ENCODE results near the gene GPR157.
A peak's percentile ranks its signal among the peaks of the same experiment; 100 is the strongest.
"Not testable (repeated sequence)": the region's sequence is repeated elsewhere in the genome, so short reads cannot be mapped to it uniquely, and the experiment has no call there.

GPR157 gene

DNA sequence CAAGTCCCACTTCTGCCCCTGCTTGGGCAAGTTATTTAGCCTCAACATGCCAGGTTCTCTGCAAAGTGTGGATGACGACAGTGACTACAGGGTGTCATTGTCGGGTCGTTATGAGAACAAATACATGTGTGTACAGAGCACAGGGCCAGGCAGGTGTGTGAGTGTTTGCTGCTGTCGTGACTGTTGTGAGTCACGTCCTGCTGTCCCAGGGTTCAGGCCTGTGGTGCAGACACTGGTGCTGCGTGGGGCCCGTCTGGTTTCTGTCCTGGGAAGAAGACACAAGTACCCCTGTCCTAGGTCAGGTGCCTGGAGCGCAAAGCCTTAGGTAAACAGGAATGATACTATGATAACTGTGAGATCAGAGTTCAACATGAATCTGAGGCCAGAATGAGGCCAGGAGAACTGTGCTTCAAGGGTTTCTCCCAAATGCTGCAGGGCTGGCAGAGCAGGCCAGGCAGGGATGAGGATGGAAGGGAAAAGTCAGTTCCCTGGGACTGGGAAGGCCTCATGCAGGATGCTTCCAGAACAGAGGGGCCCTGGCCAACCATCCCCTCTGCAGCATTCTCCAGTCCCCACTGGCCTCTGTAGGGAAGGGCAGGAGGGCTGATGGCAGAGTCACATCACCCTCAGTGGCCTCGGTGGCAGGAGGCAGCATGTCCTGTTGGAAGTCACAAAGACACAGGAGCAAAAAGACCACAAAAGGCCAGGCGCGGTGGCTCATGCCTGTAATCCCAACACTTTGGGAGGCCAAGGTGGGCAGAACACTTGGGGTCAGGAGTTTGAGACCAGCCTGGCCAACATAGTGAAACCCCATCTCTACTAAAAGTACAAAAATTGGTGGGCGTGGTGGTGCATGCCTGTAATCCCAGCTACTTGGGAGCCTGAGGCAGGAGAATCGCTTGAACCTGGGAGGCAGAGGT lies 15.7 kb downstream of the GPR157 start:
- DNase-seq = peak; percentile 86

DNA sequence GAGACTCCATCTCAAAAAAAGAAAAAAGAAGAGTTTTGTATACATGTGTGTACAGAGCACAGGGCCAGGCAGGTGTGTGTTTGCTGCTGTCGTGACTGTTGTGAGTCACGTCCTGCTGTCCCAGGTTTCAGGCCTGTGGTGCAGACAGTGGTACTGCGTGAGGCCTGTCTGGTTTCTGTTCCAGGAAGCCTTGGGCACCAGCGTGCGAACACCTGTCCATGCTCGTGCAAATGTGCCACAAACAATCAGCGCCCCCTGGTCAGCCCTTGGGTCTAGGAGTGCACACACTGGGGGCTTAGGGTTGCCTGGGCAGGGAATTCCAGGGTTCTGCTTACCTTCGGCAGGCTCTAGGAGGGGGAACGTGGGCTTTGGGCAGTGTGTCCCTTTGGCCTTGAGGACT lies 16.9 kb downstream of the GPR157 start:
- no peak for DNase-seq

DNA sequence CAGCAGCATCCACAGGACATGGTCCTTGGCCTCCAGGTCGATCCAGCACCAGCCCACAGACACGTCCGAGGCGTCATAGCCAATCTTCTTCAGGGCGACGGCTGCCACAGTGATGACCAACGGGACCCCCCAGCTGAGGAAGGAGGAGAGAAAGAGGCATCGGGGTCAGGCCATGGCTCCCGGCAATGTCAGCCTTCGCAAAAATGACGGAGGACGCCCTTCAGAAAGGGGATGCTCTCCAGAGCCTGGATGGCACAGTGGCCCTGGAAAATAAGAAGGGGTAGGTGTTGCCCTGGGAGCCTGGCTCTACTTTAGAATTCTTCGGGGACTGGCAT lies 17.6 kb downstream of the GPR157 start:
- no peak for DNase-seq

DNA sequence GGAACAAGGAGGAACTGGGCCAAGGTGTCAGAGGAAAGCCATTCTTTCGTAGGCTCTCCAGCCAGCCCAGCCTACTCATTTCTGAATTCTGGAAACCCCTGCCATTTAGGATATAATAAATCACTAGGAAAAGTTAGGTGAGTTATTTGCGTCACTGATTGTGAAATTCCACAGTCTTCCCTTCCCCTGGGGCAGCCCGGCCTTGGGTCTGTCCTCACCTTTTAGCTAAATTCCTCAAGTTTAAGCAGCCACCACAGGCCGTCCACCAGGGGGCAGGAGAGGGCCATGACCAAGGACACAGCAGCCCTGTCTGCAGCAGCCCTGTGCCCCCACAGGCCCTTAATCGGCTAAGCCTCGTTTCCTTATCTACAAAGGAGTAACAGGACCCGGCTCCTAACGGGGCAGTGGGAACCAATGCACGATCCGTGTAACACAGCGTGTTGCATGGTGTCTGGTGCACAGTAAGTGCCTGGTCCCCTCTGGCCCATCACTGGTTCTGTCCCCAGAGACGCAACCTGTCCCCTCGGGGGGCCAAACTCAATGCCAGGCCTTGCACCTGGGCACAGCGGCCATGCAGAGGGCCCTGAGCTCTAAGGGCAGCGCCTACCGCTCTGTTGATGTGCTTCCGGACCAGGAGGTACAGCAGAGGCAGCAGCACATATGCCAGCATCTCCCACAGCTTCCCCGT lies 18.1 kb downstream of the GPR157 start:
- DNase-seq = peak; percentile 59

DNA sequence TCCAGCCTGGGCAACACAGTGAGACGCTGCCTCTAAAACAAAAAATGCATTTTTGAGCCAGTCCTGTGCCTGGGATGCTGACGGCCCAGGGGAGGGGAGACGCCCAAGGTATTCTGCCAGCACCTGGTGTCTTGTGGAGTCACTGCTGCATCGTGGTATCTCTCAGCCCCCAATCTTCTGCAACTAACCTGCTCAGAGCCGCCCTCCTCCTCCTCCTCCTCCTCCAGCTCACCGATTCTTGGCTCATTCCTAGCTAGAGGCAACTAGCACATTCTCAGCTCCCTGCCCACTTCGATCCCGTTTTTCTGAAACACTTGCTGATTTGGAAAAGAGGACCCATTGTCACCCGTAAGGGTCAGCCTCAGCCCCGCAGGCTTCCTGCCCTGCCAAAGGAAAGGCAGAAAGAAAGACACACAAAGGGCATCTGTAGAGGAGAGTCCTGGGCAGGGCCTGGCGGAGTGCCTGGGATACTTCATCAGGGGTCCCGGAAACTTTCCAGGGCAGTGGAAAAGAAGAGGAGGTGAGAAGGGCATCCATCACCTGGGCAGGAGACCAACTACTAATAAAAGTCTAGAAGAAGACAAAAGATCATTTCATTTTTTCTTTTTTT lies 20.7 kb downstream of the GPR157 start:
- no peak for DNase-seq

DNA sequence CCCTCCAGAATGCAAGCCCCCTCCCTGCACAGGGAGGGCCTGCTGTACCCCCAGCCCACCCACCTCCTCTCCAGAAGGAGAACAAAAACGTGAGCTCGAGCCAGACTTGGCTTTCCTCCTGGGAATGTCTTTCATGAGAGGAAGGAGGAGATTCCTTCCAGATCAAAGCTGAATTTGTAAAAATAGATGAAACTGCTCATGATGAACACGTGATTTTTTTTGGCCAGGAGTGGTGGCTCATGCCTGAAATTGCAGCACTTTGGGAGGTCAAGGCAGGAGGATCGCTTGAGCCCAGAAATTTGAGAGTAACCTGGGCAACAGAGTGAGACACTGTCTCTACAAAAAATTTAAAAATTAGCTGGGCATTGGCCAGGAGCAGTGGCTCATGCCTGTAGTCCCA lies 21.8 kb downstream of the GPR157 start:
- no peak for DNase-seq

DNA sequence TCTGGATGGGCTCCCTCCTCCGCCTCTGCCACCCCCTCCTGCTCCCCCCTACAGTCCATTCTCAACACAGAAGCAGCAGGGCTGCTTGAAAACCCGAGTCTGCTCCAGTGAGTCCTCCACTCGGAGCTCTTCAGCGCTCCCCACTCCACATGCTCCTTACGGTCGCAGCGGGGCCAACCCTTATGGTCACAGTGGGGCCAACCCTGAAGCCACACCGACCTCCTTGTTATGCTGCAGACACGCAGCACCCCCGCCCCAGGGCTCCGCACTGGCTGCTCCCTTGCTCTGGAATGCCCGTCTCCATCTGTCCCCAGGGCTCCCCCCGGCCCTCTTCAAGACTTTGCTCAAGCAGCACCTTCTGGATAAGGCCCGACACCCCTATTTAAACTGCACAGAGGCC lies 22.6 kb downstream of the GPR157 start:
- DNase-seq = no peak

DNA sequence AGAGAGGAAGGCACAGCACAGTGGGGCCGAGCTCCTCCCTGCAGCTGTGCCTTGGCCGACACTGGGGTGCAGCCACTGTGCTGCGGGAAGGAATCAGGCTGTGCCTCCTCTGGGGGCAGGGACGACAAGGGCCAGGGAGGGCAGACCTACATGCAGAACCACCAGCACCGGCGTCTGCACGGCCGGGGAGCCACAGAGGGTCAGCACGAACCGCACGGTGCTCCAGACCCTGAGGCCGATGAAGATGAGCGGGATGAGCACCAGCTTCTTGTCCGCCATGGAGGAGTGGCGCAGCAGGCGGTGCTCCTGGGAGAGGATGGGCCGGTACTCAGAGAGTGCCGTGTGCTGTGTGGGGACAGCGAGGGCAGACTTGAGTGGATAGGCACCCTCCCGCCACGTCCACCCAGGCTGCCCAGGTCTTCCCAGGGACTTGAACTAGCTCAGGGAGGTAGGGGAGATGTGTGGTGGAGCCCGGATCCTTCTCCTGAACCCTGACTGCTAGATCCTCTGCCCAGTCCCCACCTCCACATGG lies 23.5 kb downstream of the GPR157 start:
- DNase-seq = no peak

DNA sequence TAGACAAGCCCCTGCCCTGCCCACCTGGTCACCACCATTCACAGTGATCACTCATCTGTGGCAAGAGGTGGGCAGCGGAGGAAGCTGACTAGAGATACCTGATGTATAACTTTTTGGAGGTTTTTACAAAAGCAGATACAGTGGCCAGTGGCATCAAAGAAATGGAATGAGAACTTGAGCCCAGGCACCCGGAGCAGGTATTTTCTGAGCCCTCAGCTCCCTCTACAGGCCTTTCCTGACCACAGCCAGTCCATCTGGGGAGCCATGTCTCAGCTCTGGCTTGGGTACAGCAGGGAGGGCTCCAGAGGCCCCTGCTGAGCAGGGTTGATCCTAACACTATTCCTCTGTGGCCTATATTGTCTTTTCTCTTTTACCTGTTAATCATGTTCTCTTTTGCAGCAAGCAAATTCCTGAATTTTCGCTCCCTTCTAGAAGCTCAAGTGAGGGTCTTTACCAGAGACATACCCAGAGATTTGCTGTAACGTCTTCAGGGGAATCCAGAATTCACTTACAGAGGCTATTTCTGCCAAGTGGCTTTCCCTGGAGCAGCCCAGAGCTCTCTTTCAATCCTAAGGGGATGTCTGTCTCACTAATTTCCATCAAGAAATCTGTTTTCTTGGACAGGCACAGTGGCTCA lies 27.3 kb downstream of the GPR157 start:
- DNase-seq = peak; percentile 30

DNA sequence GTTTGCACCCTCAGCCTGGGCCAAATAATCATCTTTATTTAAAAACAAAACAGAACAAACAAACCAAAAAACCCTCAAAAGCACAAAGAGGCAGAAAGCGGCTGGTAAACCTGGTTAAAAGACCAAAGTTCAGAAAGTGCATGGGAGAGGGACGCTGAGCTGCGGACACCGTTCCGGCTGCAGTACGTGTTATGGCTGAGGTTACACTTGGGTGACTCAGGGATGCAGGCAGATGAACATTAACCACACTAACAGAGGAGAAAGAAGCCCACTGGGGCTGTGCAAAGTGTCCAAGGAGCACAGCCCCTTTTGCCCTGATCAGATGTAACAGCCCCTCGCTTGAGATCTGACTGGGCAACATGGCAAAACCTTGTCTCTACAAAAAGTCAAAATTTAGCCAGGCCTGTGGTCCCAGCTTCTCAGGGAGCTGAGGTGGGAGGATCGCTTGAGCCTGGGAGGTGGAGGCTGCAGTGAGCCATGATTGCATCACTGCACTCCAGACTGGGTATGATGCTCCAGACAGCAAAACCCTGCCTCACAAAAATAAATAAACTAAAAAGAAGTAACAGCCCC lies 28.3 kb downstream of the GPR157 start:
- no peak for DNase-seq

DNA sequence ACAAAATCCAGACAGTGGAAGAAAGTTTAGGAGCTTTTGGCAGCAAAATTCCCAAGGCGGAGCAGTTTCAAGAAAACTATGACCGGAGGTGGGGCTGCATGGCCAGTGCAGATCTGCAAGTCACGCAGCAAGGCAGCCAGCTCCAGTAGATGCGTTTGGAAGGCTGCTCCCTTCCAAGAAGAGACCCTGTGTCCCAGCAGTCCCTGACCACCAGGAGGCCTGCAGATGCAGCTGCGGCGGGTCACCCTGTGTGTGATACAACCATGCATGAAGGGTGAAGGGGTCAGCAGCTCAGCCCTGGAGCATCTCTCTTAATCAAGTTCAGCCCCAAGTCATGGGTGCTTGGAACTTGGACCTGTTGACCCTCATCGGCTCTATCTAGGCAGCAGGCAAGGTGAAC lies 29.3 kb downstream of the GPR157 start:
- no peak for DNase-seq

DNA sequence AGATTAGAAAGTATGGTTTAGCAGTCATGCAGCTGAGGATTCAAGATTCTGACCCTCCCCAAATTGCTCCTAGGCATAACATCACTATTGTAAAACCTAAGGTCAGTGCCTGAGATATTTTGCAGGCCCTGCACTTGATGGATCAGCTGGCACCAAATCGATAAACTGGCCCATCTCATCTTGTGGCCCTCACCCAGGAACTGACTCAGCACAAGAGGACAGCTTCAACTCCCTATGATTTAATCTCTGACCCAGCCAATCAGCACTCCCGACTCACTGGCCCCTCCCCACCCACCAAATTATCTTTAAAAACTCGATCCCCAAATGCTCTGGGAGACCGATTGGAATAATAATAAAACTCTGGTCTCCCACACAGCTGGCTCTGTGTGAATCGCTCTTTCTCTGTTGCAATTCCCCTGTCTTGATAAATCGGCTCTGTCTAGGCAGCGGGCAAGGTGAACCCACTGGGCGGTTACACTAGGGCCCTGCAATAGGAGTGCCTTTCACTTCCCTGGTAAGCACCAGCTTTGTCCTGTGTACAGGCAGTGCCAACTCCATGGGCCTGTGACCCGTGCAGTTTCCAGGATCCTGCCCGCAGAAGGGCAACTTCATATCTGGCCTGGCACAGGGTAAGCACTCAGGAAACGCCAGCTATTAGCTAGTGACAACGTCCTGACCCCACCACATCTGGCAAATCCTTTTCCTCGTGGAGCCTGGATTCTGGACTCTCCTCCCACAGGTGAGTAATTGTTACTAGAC lies 30.8 kb downstream of the GPR157 start:
- DNase-seq = no peak

DNA sequence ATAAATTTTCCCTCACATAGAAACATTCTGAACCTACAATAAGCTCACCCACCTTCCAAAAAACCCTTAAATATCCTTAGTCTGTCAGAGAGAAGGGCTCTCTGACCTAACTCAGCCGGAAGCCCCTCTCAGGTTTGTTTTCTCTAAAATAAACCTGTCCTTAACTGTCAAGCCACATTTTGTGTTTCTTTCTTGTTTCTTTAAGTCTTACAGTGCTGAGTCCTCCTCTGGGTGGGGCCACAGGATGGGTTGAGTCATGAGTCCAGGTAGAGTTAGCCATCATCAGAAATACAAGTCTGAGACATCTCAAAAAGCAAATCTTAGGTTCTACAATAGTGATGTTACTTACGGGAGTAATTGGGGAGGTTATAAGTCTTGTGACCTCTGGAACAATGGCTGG lies 33.1 kb downstream of the GPR157 start:
- DNase-seq = no peak

DNA sequence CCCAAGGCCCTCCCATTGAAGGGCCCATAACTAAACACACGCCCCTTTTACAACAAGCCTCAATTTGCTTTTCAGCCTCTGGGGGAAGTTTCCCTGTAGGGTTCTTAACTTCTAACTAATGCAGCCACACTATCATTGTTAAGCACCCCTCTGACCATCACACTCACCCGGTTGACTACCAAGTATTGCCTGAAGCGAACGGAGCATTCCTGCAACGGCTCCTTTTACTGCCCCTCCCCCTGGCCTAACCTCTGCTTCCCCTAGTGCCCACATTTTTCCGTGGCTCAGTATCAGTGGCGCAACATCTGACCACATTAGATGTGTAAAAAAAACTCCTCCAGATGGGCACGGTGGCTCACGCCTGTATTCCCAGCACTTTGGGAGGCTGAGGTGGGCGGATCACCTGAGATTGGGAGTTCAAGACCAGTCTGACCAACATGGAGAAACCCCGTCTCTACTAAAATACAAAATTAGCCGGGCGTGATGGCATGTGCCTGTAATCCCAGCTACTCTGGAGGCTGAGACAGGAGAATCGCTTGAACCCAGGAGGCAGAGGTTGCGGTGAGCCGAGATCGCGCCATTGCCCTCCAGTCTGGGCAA lies 34.8 kb downstream of the GPR157 start:
- DNase-seq = not testable (repeated sequence)

DNA sequence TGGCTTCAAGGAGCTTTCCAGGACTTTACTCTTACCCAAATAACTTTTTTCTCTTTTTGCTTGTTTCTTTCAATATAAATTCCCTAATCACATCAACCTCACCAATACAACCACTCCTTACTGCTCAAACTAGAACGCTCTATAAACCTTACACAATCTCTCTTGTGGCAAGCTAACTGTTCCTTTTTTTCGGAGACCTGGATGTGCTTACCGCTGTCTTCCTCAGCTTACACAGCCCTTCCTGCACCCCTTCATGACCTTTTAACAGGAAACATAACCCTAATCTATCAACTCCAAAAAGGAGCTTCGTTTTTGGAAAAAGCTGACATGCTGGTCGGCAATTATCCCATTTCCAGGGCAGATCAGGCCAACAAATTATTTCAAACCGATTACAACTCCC lies 35.3 kb downstream of the GPR157 start:
- DNase-seq = no peak

DNA sequence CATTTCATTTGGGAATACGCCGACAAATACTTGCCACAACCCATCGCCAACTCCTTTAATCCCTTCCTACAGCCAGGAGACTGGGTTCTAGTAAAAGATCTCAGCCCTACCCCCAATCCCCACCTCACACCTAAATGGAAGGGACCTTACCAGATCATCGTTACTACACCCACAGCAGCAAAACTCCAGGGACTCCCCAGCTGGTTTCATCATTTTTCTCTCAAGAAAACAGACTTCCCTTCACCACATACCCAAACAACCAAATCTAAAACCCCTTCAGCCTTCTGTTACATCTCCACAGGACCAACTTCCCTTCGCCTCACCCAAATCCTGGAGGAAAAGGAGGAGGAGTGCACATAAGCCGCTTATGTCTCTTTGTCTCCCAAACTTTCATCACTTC lies 35.8 kb downstream of the GPR157 start:
- DNase-seq = no peak

DNA sequence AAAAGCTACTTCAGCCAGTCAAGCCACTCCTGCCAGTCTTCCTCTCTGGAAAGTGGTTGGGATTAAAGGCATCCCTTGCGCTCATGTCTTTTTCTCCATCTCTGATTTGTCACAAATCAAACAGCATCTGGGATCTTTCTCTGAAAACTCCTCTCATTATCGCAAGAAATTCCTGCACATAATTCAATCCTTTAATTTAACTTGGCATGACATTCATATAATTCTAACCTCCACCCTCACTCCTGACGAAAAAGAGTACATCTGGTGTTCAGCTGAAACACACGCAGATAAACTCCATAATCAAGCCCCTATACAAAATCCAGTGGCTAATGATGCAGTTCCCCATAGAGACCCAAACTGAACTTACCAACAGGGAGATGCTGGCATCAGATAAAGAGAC lies 40.1 kb downstream of the GPR157 start:
- DNase-seq = no peak

DNA sequence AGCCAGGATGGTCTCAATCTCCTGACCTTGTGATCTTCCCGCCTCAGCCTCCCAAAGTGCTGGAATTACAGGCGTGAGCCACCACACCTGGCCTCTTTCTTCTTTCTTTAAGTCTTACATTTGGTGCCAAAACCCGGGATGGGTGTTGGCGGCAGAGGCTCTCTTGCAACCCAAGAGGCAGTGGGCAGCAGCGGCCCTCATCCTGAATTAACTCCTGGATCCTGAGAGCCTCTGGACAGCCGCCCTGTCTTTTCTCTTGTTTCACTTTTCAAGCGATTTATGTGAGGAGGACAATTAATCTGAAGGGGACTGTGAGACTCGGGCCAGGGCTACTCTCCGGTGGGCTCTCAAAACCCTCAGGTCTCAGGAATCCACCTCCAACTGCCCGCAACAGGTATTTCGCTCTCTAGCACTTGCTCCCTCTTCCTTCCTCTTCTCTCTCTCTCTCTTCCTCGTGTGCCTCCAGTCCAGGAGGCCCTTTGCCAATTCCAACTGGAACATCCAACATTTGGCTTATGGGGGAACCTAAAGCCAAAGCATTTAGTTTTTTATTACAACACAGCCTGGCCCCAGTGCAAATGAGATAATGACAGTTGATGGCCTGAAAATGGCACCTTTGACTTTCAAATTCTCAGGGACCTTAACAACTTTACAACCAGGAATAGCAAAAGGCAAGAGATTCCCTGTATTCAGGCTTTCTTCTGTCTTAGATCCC lies 41.3 kb downstream of the GPR157 start:
- DNase-seq = no peak

DNA sequence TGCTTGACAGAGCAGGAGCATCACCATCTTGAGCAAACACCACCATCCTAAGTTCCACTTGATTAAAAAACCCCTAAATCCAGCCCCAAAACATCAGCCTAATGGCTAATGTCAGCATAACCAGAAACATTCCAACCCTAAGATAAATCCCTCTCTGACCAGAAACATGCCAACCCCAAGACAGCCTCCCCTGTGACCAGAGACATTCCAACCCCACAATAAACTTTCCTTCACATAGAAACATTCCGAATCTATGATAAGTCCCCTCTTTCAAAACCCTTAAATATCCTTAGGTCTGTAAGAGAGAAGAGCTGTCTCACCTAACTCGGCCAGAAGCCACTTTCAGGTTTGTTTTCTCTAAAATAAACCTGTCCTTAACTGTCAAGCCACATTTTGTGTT lies 42.1 kb downstream of the GPR157 start:
- no peak for DNase-seq

DNA sequence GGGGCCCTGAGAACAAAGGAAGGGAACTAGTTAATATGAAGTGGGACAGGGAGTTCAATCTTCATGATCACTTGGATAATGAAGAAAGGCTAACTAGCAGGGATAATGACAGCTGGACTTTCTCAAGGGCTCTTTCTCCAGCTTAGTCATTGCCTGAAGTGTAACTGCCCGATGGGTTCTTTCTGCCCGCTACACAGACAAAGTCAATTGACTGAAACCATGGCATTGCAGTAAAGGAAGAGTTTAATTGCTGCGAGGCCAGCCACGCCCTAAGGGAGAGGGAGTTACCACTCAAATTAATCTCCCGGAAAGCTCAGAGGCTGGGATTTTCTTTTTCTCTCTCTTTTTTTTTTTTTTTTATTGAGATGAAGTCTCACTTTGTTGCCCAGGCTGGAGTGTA lies 42.9 kb downstream of the GPR157 start:
- DNase-seq = no peak

DNA sequence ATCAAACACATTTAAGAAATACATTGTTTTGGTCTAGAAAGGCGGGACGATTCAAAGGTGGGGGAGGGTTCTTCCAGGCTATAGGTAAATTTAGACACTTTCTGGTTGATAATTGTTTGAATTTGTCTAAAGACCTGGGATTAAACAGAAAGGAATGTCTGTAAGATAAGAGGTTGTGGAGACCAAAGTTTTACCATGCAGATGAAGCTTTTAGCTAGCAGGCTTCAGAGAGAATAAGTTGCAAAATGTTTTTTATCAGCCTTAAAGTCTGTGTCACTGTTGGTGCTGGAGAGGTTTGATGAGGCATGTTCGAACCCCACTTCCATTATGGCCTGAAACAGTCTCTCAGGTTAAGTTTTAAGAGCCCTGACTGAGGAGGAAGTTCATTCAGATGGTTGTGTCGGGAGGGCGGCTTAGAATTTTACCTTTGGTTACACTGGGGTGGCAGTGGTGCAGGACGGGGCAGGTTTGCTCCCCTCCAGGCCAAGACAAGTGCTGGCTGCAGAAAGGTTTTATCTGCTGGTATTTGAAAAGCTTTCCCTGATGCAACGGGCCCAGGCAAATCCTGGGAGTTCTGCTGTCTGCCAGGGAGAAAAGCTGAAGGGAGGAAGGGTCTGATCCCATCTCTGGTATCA lies 43.5 kb downstream of the GPR157 start:
- no peak for DNase-seq

Data from SHP77 treated with DMSO at 0.1 percent for 48 hours (cell line).